Medulla oblongata (tissue), 1 donor: ENCODE measurements around the gene SMLR1.
"Not testable (repeated sequence)": the region's sequence is repeated elsewhere in the genome, so short reads cannot be mapped to it uniquely, and the experiment has no call there.

Source experiments
- DNase-seq: peaks from one replicate; pipeline ENCODE4 v3.0.0-alpha.2; 2015; ENCODE audit errors: extremely low spot score

The SMLR1 gene

GRCh38 chr6:130827247-130828149 is at the start of gene SMLR1:
Gene SMLR1, plus strand, starts transcription at chr6:130827406. Its CDS starts 8 bp downstream, at chr6:130827414.
- no peak for DNase-seq

- DNase-seq, result no peak
These were observed 48.1 kb upstream of the SMLR1 start for GRCh38 chr6:130778946-130779657.

- DNase-seq, result no peak
These were observed 47.6 kb upstream of the SMLR1 start for GRCh38 chr6:130779658-130780033.

GRCh38 chr6:130780122-130780521 is 47.1 kb upstream of the SMLR1 start:
- DNase-seq, result no peak

GRCh38 chr6:130781557-130781956 is 45.6 kb upstream of the SMLR1 start:
- no peak for DNase-seq

- no peak for DNase-seq
These were observed 43.6 kb upstream of the SMLR1 start for GRCh38 chr6:130783416-130784107.

GRCh38 chr6:130787726-130788500 is 39.3 kb upstream of the SMLR1 start:
- DNase-seq, result no peak

- no peak for DNase-seq
These were observed 38.3 kb upstream of the SMLR1 start for GRCh38 chr6:130788954-130789353.

GRCh38 chr6:130794010-130794697 is 33.1 kb upstream of the SMLR1 start:
- DNase-seq, result no peak

- no peak for DNase-seq
These were observed 32.5 kb upstream of the SMLR1 start for GRCh38 chr6:130794738-130795137.

GRCh38 chr6:130796313-130796905 is 30.8 kb upstream of the SMLR1 start:
- peak; percentile 12 for DNase-seq

GRCh38 chr6:130797061-130797460 is 30.1 kb upstream of the SMLR1 start:
- no peak for DNase-seq

- DNase-seq, result not testable (repeated sequence)
These were observed 25.8 kb upstream of the SMLR1 start for GRCh38 chr6:130801368-130801767.

GRCh38 chr6:130810307-130811030 is 16.7 kb upstream of the SMLR1 start:
- DNase-seq, result no peak

- DNase-seq, result no peak
These were observed 15.3 kb upstream of the SMLR1 start for GRCh38 chr6:130811932-130812331.

GRCh38 chr6:130814506-130814905 is 12.7 kb upstream of the SMLR1 start:
- no peak for DNase-seq

GRCh38 chr6:130815200-130816071 is 11.8 kb upstream of the SMLR1 start:
- DNase-seq, result no peak

GRCh38 chr6:130822736-130823135 is 4.5 kb upstream of the SMLR1 start:
- no peak for DNase-seq
